Uterus (tissue), 4 donors: ENCODE results near the gene HTR1D. TPM values are rescaled to one million over a fixed set of nuclear protein-coding genes. Genes with fewer than 3 reads are reported as not detected.

Experiments used
- DNase-seq, 2 donors: peaks; one replicate each; pipeline ENCODE4 v3.0.0-alpha.2; 2019 to 2020
- H3K27ac ChIP-seq, 2 donors: fragments of 200-600 bp; sonication (generic); 1 replicate in 1 of 2; 2 replicates in 1 of 2; pipeline ENCODE4 v1.5.1; 2016 to 2018
- H3K27me3 ChIP-seq, 2 donors: fragments of 200-600 bp; sonication (generic); one replicate each; pipeline ENCODE4 v1.5.1; 2018 to 2019; ENCODE audit warnings: control low read depth in 1 of 2
- H3K36me3 ChIP-seq, 2 donors: fragments of 200-600 bp; sonication (generic); one replicate each; pipeline ENCODE4 v1.5.1; 2019; ENCODE audit warnings: control low read depth in 1 of 2
- H3K4me1 ChIP-seq, 2 donors: fragments of 200-600 bp; sonication (generic); one replicate each; pipeline ENCODE4 v1.5.1; 2018 to 2019; ENCODE audit warnings: control low read depth in 1 of 2
- H3K4me3 ChIP-seq, 2 donors: fragments of 200-600 bp; sonication (generic); 1 replicate in 1 of 2; 2 replicates in 1 of 2; pipeline ENCODE4 v1.5.1; 2018 to 2019; ENCODE audit warnings: mild to moderate bottlenecking in 1 of 2
- H3K9me3 ChIP-seq, 2 donors: fragments of 200-600 bp; sonication (generic); one replicate each; pipeline ENCODE4 v1.5.1; 2019; ENCODE audit warnings: control low read depth in 1 of 2
- POLR2A ChIP-seq, 2 donors: fragments of 450-650 bp; IDR thresholded peaks; one replicate each; pipeline ENCODE4 v1.6.1; 2016; ENCODE audit warnings: antibody characterized with exemption in 2 of 2, mild to moderate bottlenecking in 1 of 2, moderate library complexity in 1 of 2
- intact Hi-C: fragments of 100-400 bp; cut with DNase I; formaldehyde crosslinking; loops from one replicate; pipeline ENCODE4 v1.15.1; 2023; ENCODE audit warnings: low total_unique reads
- total RNA-seq, 4 donors: library from RNA; depleted of rRNA in 3 of 4; stranded (reverse); fragments of >200 nt in 3 of 4; gene quantifications; one replicate each; pipeline versions ENCODE4 v1.1.0 to v1.2.4, GENCODE V29; 2014 to 2023
- TF ChIP-seq, protein P1 (sequence below), 4 experiments: fragments of 200-600 bp in 2 of 4; fragments of 450-650 bp in 2 of 4; sonication (generic) in 2 of 4; IDR thresholded peaks; one replicate each; pipeline ENCODE4 v1.5.1; 2016 to 2019; ENCODE audit warnings: antibody characterized with exemption in 4 of 4, mild to moderate bottlenecking in 2 of 4, moderate library complexity in 1 of 4
- donor health status: DM: yes; HTN: yes; CAD: no.

The HTR1D gene
- total RNA-seq, 4 donors from 2014 or later, result not detected

DNA sequence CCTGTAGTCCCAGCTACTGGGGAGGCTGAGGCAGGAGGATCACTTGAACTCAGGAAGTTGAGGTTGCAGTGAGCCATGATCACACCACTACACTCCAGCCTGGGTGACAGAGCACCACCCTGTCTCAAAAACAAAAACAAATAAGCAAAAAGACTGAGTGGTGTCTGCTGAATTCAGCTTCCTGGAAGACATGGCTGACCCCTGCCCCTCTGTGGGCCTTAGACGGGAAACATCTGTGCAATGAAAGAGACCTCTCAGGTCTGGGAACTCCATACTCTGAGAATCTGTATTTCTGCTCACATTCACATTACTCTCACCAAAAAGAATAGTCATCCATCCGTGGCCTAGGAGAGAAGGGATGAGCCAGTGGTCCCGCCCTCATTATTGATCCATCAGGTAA is 2.0 kb downstream of the HTR1D start:
- Histone ChIP-seq H3K9me3 (no peaks in the 10 kb centered on the region), H3K27ac (no peak overlapping the region), H3K27me3 (peaks cover 8 to 14% of the 10 kb centered on the region in 2 donors), H3K4me1 (peaks cover 0 to 12% of the 10 kb centered on the region in 2 donors), H3K4me3 (no peak overlapping the region), H3K36me3 (no peaks in the 10 kb centered on the region)
- intact Hi-C loops, result no loop called here
- DNase-seq, result no peak
- TF ChIP-seq, protein P1, sequence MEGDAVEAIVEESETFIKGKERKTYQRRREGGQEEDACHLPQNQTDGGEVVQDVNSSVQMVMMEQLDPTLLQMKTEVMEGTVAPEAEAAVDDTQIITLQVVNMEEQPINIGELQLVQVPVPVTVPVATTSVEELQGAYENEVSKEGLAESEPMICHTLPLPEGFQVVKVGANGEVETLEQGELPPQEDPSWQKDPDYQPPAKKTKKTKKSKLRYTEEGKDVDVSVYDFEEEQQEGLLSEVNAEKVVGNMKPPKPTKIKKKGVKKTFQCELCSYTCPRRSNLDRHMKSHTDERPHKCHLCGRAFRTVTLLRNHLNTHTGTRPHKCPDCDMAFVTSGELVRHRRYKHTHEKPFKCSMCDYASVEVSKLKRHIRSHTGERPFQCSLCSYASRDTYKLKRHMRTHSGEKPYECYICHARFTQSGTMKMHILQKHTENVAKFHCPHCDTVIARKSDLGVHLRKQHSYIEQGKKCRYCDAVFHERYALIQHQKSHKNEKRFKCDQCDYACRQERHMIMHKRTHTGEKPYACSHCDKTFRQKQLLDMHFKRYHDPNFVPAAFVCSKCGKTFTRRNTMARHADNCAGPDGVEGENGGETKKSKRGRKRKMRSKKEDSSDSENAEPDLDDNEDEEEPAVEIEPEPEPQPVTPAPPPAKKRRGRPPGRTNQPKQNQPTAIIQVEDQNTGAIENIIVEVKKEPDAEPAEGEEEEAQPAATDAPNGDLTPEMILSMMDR (IDR thresholded peaks at IDR 0.05), result no peak
- TF ChIP-seq POLR2A (IDR thresholded peaks at IDR 0.05), result no peak

DNA sequence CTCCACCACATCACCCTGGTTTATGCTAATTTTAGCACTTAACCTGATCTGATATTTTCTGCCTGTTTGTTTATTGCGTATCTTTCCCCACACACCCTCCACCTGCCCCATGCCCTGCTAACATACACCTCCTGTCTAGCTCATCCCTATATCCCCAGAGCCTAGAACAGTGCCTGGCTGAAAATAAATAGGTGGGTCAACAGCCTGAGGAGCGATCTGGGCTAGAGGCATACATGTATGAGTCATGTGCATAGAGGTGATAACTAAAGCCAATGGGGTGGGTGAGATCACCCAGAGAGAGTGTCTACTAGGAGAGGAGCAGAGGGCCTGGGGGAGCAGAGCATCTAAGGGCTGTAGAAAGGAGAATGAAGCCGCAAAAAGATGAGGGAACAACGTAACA is 2.7 kb downstream of the HTR1D start:
- H3K27me3 ChIP-seq, result peaks cover 8 to 14% of the 10 kb centered on the region in 2 donors
- no peak overlapping the region for H3K4me3 ChIP-seq
- no peaks in the 10 kb centered on the region for H3K36me3 ChIP-seq
- peaks cover 0 to 12% of the 10 kb centered on the region in 2 donors for H3K4me1 ChIP-seq
- TF ChIP-seq, protein P1 (IDR thresholded peaks at IDR 0.05), result no peak
- TF ChIP-seq POLR2A (IDR thresholded peaks at IDR 0.05), result no peak
- H3K9me3 ChIP-seq, result no peaks in the 10 kb centered on the region
- intact Hi-C loops, result no loop called here
- no peak overlapping the region for H3K27ac ChIP-seq
- no peak for DNase-seq

DNA sequence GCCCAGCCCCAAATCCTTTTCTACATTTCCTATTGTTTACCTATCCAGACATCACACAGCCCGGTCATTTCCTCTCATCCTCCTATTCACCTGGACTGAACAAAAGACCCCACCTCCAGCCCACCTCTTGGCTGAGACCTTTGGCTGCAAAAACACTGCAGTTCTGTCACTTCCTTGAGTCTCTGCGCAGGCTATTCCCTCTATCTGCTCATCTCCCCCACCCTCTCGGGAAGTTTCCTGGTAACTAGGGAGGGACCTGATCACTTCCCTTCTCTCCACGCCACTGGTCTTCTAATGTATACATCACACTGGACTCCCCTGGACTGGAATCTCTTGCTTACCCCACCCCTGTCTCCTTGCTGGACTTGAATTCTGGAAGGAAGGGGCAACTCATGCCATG is 5.3 kb downstream of the HTR1D start:
- peaks cover 2 to 10% of the 10 kb centered on the region in 2 donors for H3K27me3 ChIP-seq
- TF ChIP-seq, protein P1 (IDR thresholded peaks at IDR 0.05), result no peak
- no peak for TF ChIP-seq POLR2A (IDR thresholded peaks at IDR 0.05)
- H3K36me3 ChIP-seq, result no peaks in the 10 kb centered on the region
- no peak overlapping the region for H3K27ac ChIP-seq
- no peak overlapping the region for H3K4me3 ChIP-seq
- H3K9me3 ChIP-seq, result no peaks in the 10 kb centered on the region
- DNase-seq, result no peak
- peaks cover 0 to 4% of the 10 kb centered on the region in 2 donors for H3K4me1 ChIP-seq
- intact Hi-C loops, result no loop called here

DNA sequence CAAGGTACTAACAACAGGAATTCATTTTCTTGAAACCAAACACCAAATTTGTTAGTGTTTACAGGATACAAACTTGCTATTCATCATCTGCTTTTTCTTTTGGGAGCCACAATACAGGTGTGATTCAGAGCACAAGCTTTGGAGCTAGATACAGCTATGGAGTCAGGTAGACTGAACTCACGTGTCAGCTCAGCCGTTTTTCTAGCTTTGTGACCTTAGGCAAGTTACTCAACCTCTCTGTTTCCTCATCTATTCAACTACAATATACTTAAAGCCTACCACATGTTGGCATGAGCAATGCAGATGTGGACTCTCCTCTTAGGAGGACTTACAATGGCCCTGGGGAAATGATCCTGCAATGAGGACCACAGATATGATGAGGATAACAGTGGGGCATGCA is 6.3 kb downstream of the HTR1D start:
- intact Hi-C loops, result no loop called here
- no peak overlapping the region for H3K4me3 ChIP-seq
- DNase-seq, result no peak
- peaks cover 0 to 9% of the 10 kb centered on the region in 2 donors for H3K27me3 ChIP-seq
- no peaks in the 10 kb centered on the region for H3K9me3 ChIP-seq
- TF ChIP-seq, protein P1 (IDR thresholded peaks at IDR 0.05), result no peak
- TF ChIP-seq POLR2A (IDR thresholded peaks at IDR 0.05), result no peak
- no peaks in the 10 kb centered on the region for H3K4me1 ChIP-seq
- no peak overlapping the region for H3K27ac ChIP-seq
- H3K36me3 ChIP-seq, result no peaks in the 10 kb centered on the region

DNA sequence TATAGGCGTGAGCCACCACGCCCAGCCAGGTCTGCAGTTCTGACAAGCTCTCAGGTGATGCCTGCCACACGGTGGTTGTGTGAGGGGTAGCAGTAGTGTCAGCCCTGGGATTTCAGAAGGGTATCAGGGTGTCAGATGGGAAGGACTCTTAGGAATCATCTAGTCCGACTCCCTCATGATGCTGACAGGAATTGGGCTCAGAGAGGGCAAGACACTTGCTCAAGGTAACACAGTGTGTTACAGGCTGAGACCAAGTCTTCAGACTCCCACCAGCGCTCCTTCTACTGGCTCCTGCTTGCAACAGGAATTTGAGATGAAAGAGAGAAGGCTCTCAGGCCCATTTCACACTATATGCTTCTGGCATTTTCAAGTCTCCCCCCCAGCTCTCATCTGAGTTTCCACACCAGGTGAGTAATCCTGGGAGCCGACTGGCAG is 6.9 kb downstream of the HTR1D start:
- TF ChIP-seq POLR2A (IDR thresholded peaks at IDR 0.05), result no peak
- TF ChIP-seq, protein P1 (IDR thresholded peaks at IDR 0.05), result no peak
- Histone ChIP-seq H3K27me3 (peaks cover 0 to 3% of the 10 kb centered on the region in 2 donors), H3K27ac (no peak overlapping the region), H3K4me1 (no peaks in the 10 kb centered on the region), H3K36me3 (no peaks in the 10 kb centered on the region), H3K9me3 (no peaks in the 10 kb centered on the region), H3K4me3 (no peak overlapping the region)
- intact Hi-C loops, result no loop called here
- no peak for DNase-seq
